ENCODE results near the gene CTIF.

GRCh38 chr18:48613589-48614404, 75.0 kb downstream of the CTIF start:
- no peak for TF ChIP-seq CTCF (IDR thresholded peaks at IDR 0.05; ENCODE audit: low read depth, low read length)
- TF ChIP-seq EZH2phosphoT487 (IDR thresholded peaks at IDR 0.05; ENCODE audit: low read depth) = no peak
